ENCODE results near the gene FBXW7.

FBXW7 gene

GRCh38 chr4:152464030-152464823 is 71.7 kb downstream of the FBXW7 start:
- no peak for DNase-seq

GRCh38 chr4:152463562-152463961 is 72.3 kb downstream of the FBXW7 start:
- no peak for DNase-seq

GRCh38 chr4:152462695-152463094 is 73.2 kb downstream of the FBXW7 start:
- no peak for DNase-seq

GRCh38 chr4:152462047-152462446 is 73.8 kb downstream of the FBXW7 start:
- DNase-seq = no peak

- DNase-seq = no peak
Observed at GRCh38 chr4:152460488-152460887, 75.4 kb downstream of the FBXW7 start.

- no peak for DNase-seq
Observed at GRCh38 chr4:152459326-152459725, 76.6 kb downstream of the FBXW7 start.

- DNase-seq = no peak
Observed at GRCh38 chr4:152458801-152459302, 77.0 kb downstream of the FBXW7 start.

GRCh38 chr4:152456609-152457008 is 79.3 kb downstream of the FBXW7 start:
- no peak for DNase-seq

GRCh38 chr4:152455311-152455710 is 80.6 kb downstream of the FBXW7 start:
- DNase-seq = no peak

- DNase-seq = no peak
Observed at GRCh38 chr4:152454398-152455011, 81.4 kb downstream of the FBXW7 start.

- no peak for DNase-seq
Observed at GRCh38 chr4:152451496-152451895, 84.4 kb downstream of the FBXW7 start.

GRCh38 chr4:152448854-152449253 is 87.0 kb downstream of the FBXW7 start:
- no peak for DNase-seq

- no peak for DNase-seq
Observed at GRCh38 chr4:152448038-152448707, 87.7 kb downstream of the FBXW7 start.

GRCh38 chr4:152443859-152444258 is 92.0 kb downstream of the FBXW7 start:
- no peak for DNase-seq

GRCh38 chr4:152437561-152437960 is 98.3 kb downstream of the FBXW7 start:
- no peak for DNase-seq

GRCh38 chr4:152436384-152436783 is 99.5 kb downstream of the FBXW7 start:
- no peak for DNase-seq

GRCh38 chr4:152434011-152434410 is 101.9 kb downstream of the FBXW7 start:
- no peak for DNase-seq

GRCh38 chr4:152431784-152432183 is 104.1 kb downstream of the FBXW7 start:
- DNase-seq = no peak

- DNase-seq = no peak
Observed at GRCh38 chr4:152431291-152431690, 104.6 kb downstream of the FBXW7 start.

GRCh38 chr4:152430507-152430906 is 105.4 kb downstream of the FBXW7 start:
- no peak for DNase-seq

- DNase-seq = no peak
Observed at GRCh38 chr4:152427981-152428380, 107.9 kb downstream of the FBXW7 start.

GRCh38 chr4:152424977-152425376 is 110.9 kb downstream of the FBXW7 start:
- no peak for DNase-seq

GRCh38 chr4:152424396-152424795 is 111.5 kb downstream of the FBXW7 start:
- no peak for DNase-seq

- no peak for DNase-seq
Observed at GRCh38 chr4:152422817-152423320, 113.0 kb downstream of the FBXW7 start.

Data from activated effector memory CD4-positive, alpha-beta T cell treated with anti-CD3 and anti-CD28 coated beads, Interleukin-2, amount 50 U/mL, for 16 hours (primary cell).